Gastrocnemius medialis (tissue), 4 donors: ENCODE measurements around the gene COX11.

Experiments
- POLR2A ChIP-seq, 2 donors: fragments of 450-650 bp; IDR thresholded peaks; one replicate each; pipeline ENCODE4 v1.6.1; 2017; ENCODE audit warnings: antibody characterized with exemption in 2 of 2, mild to moderate bottlenecking in 2 of 2, moderate library complexity in 2 of 2
- TF ChIP-seq, protein P1 (sequence below), 5 experiments: fragments of 450-650 bp in 3 of 5; fragments of 200-600 bp in 2 of 5; sonication (generic) in 2 of 5; IDR thresholded peaks in 4 of 5; conservative IDR thresholded peaks in 1 of 5; 1 replicate in 4 of 5; 2 replicates in 1 of 5; pipeline ENCODE4 v1.5.1; 2016 to 2019; ENCODE audit warnings: antibody characterized with exemption in 5 of 5, mild to moderate bottlenecking in 3 of 5, moderate library complexity in 3 of 5

DNA sequence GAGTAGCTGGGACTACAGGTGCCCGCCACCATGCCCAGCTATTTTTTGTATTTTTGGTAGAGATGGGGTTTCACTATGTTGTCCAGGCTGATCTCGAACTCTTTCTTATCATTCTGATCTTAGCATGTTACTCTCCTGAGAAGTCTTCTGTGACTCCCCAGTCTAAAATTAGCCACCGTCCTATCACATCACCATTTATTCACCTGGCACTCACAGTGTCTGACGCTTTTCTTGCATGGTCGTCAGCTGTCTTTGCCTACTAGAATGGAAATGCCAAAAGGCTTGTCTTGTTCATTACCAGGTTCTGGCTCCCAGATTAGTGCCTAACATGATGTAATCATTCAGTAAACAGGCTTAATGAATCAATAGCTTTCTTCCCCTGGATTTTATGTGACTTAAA lies 44.0 kb downstream of the COX11 start:
- TF ChIP-seq, protein P1, sequence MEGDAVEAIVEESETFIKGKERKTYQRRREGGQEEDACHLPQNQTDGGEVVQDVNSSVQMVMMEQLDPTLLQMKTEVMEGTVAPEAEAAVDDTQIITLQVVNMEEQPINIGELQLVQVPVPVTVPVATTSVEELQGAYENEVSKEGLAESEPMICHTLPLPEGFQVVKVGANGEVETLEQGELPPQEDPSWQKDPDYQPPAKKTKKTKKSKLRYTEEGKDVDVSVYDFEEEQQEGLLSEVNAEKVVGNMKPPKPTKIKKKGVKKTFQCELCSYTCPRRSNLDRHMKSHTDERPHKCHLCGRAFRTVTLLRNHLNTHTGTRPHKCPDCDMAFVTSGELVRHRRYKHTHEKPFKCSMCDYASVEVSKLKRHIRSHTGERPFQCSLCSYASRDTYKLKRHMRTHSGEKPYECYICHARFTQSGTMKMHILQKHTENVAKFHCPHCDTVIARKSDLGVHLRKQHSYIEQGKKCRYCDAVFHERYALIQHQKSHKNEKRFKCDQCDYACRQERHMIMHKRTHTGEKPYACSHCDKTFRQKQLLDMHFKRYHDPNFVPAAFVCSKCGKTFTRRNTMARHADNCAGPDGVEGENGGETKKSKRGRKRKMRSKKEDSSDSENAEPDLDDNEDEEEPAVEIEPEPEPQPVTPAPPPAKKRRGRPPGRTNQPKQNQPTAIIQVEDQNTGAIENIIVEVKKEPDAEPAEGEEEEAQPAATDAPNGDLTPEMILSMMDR (IDR thresholded peaks at IDR 0.05 in 4 of 5, conservative IDR thresholded peaks at IDR 0.05 in 1 of 5), result no peak
- TF ChIP-seq POLR2A (IDR thresholded peaks at IDR 0.05), result no peak
